Ovary (tissue), 9 donors: ENCODE results near the gene TMEM221. TPM values are rescaled to one million over a fixed set of nuclear protein-coding genes. Genes with fewer than 3 reads are reported as not detected.

Experiments
- DNase-seq, 5 donors: peaks; one replicate each; pipeline ENCODE4 v3.0.0-alpha.2; 2019 to 2020
- H3K27ac ChIP-seq, 2 donors: fragments of 200-600 bp; one replicate each; pipeline versions ENCODE4 v1.5.1 to v1.8.0; 2019 to 2022
- H3K27me3 ChIP-seq: fragments of 200-600 bp; one replicate; pipeline ENCODE4 v1.8.0; 2022
- H3K36me3 ChIP-seq: fragments of 200-600 bp; sonication (generic); one replicate; pipeline ENCODE4 v1.5.1; 2019
- H3K4me1 ChIP-seq: one replicate; pipeline ENCODE4 v1.8.1; 2013; ENCODE audit warnings: mild to moderate bottlenecking, moderate library complexity; ENCODE audit not compliant: insufficient read depth
- H3K4me3 ChIP-seq: fragments of 200-600 bp; sonication (generic); one replicate; pipeline ENCODE4 v1.5.1; 2017
- H3K9me3 ChIP-seq, 2 donors: fragments of 200-600 bp in 1 of 2; sonication (generic) in 1 of 2; one replicate each; pipeline versions ENCODE4 v1.5.1 to v1.8.1; 2013 to 2019; ENCODE audit warnings: mild to moderate bottlenecking in 1 of 2, moderate library complexity in 1 of 2
- EP300 ChIP-seq: sonication (generic); formaldehyde crosslinking; IDR thresholded peaks from one replicate; pipeline ENCODE4 v1.6.1; 2017; ENCODE audit warnings: antibody characterized with exemption
- POLR2A ChIP-seq: fragments of 450-650 bp; IDR thresholded peaks from one replicate; pipeline ENCODE4 v1.6.1; 2017; ENCODE audit warnings: antibody characterized with exemption, mild to moderate bottlenecking, moderate library complexity
- WGBS, 3 donors: extraction: QIAGEN DNeasy Blood & Tissue Kit in 1 of 3; methylation state at CpG; one replicate each; pipeline versions ENCODE4 v1.1.5 to v1.1.7; 2013 to 2017; 5-methylcytosine and 5-hydroxymethylcytosine counted together
- intact Hi-C, 4 donors: fragments of 100-400 bp; cut with DNase I; formaldehyde crosslinking; loops; one replicate each; pipeline versions ENCODE4 v1.11.0 to v1.15.1; 2022 to 2023
- polyA plus RNA-seq, 2 donors: library from polyadenylated mRNA; stranded (reverse); fragments of 200-250 nt in 1 of 2; fragments of 350-450 nt in 1 of 2; fragmentation: Illumina TruSeq in 1 of 2; extraction: RNeasy Lipid Tissue Mini Kit (QIAGEN cat#74804) in 1 of 2; gene quantifications; one replicate each; pipeline ENCODE4 v1.2.3, GENCODE V29; 2013 to 2014
- total RNA-seq, 7 donors: library from RNA; depleted of rRNA in 2 of 7; stranded (reverse); fragments of >200 nt in 2 of 7; fragmentation: NEBNext Ultra II Directional in 3 of 7; extraction: Animal tissue kit (Norgen Biotek cat#: 25700) in 3 of 7; gene quantifications; one replicate each; pipeline versions ENCODE4 v1.1.0 to v1.2.4, GENCODE V29; 2016 to 2023
- TF ChIP-seq, protein P1 (sequence below), 3 donors: fragments of 450-650 bp in 2 of 3; fragments of 200-600 bp in 1 of 3; IDR thresholded peaks; one replicate each; pipeline versions ENCODE4 v1.5.1 to v1.8.0; 2016 to 2022; ENCODE audit warnings: antibody characterized with exemption in 3 of 3, mild to moderate bottlenecking in 1 of 3
- donor health status: DM: no; HTN: no; CAD: no; lungs with moderate emphysema.
- donor health status: DM: no; HTN: no; CAD: no.
- donor health status: Bipolar disorder and iron deficiency.
- donor health status: DM: yes; HTN: yes; CAD: no.
- donor health status: DM: no; HTN: no; CAD: no.
- donor health status: DM: yes; HTN: yes; CAD: no.

Gene TMEM221
- total and polyA plus RNA-seq, 9 donors, result 1.4 to 14.1 (median 6.5) TPM

DNA sequence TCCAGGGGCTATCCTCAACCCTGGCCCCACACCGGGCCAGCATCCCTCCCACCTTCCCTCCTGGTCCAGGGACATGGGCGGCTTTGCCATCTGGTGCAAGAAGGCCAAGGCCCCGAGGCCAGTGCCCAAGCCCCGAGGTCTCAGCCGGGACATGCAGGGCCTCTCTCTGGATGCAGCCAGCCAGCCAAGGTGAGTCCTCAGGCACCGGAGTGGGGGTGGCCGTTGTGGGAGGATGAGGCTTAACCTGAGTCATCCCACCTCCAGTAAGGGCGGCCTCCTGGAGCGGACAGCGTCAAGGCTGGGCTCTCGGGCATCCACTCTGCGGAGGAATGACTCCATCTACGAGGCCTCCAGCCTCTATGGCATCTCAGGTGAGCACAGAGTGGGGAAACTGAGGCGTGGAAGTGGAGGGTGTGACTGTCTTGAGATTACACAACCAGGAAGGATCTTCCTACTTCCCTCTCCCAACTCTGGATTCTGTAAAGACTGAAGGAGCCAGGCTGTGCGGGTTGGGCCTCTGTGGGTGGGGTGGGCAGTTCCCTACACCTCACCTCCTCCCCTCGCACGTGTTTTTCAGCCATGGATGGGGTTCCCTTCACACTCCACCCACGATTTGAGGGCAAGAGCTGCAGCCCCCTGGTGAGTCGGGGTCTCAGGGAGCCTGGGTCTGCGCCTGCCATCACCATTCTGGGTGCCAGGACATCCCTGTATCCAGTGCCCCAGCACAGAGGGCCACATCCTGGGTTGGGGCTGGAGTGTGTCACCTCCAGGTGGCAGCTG lies 24.8 kb downstream of the TMEM221 start:
- no peaks in the 10 kb centered on the region for H3K9me3 ChIP-seq
- TF ChIP-seq EP300, result no peak
- no peak for TF ChIP-seq POLR2A
- TF ChIP-seq, protein P1, sequence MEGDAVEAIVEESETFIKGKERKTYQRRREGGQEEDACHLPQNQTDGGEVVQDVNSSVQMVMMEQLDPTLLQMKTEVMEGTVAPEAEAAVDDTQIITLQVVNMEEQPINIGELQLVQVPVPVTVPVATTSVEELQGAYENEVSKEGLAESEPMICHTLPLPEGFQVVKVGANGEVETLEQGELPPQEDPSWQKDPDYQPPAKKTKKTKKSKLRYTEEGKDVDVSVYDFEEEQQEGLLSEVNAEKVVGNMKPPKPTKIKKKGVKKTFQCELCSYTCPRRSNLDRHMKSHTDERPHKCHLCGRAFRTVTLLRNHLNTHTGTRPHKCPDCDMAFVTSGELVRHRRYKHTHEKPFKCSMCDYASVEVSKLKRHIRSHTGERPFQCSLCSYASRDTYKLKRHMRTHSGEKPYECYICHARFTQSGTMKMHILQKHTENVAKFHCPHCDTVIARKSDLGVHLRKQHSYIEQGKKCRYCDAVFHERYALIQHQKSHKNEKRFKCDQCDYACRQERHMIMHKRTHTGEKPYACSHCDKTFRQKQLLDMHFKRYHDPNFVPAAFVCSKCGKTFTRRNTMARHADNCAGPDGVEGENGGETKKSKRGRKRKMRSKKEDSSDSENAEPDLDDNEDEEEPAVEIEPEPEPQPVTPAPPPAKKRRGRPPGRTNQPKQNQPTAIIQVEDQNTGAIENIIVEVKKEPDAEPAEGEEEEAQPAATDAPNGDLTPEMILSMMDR (IDR thresholded peaks at IDR 0.05), result no peak
- H3K4me3 ChIP-seq, result no peak overlapping the region
- peaks cover 3% of the 10 kb centered on the region for H3K4me1 ChIP-seq
- H3K27ac ChIP-seq, result no peak overlapping the region
- H3K27me3 ChIP-seq, result no peaks in the 10 kb centered on the region
- DNase-seq, result no peak
- 85 to 88% (median 87%) methylated on average over 20 of the region's 20 CpGs for WGBS, 3 donors
- H3K36me3 ChIP-seq, result no peaks in the 10 kb centered on the region
- intact Hi-C loops, result loop anchor here in 1 of 4 donors (5.0 kb wide), 1 partner anchor 44 kb away; no protein-coding TSS in a partner anchor

DNA sequence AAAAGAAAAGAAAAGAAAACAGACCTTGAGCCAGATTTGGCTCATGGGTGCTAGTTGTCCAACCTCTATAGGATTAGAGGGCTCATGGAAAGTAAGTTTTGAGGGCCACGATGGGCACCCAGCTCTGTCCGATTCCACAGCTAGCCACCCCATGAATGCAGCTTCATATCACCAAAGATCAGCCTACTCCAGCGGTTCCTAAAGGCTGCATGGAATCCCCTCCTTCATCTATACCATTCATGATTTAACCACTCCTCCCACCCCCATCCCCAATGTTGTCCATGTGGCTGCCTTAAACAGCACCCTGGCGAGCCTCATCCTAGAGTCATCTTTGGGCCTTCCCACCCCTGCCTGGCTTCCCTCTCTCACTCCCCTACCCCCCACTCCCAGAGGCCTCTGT lies 26.5 kb downstream of the TMEM221 start:
- WGBS, 3 donors, result 96 to 98% (median 96%) methylated on average over 4 of the region's 4 CpGs
- TF ChIP-seq, protein P1 (IDR thresholded peaks at IDR 0.05), result no peak
- TF ChIP-seq EP300 (no peak), POLR2A (no peak)
- Histone ChIP-seq H3K36me3 (no peaks in the 10 kb centered on the region), H3K4me3 (no peak overlapping the region), H3K27me3 (no peaks in the 10 kb centered on the region), H3K27ac (no peak overlapping the region), H3K4me1 (peaks cover 3% of the 10 kb centered on the region), H3K9me3 (no peaks in the 10 kb centered on the region)
- no peak for DNase-seq
- intact Hi-C loops, result loop anchor here in 1 of 4 donors (5.0 kb wide), 1 partner anchor 45 kb away; no protein-coding TSS in a partner anchor

GRCh38 chr19:17420475-17420924 lies 28.0 kb downstream of the TMEM221 start:
- Histone ChIP-seq H3K36me3 (no peaks in the 10 kb centered on the region), H3K4me3 (peak overlapping the region; percentile 75), H3K27me3 (no peaks in the 10 kb centered on the region), H3K4me1 (peaks cover 3% of the 10 kb centered on the region), H3K27ac (peak overlapping the region in 1 of 2 donors; percentile 31), H3K9me3 (no peaks in the 10 kb centered on the region)
- intact Hi-C loops, result loop anchor here in 1 of 4 donors (5.0 kb wide), 1 partner anchor 47 kb away; no protein-coding TSS in a partner anchor
- 4 to 8% (median 4%) methylated on average over 24 to 25 of the region's 25 CpGs for WGBS, 3 donors
- DNase-seq, result peak; percentile 55 to 73 (median 71)
- TF ChIP-seq, protein P1 (IDR thresholded peaks at IDR 0.05), result peak in 1 of 3 donors; percentile 20
- TF ChIP-seq POLR2A, result no peak

GRCh38 chr19:17419621-17420474 lies 28.6 kb downstream of the TMEM221 start, which contains the start of gene MVB12A:
TSS of gene MVB12A (plus strand) at chr19:17420047. CDS start at chr19:17420136, 89 bp downstream.
- Histone ChIP-seq H3K27me3 (no peaks in the 10 kb centered on the region), H3K4me1 (peaks cover 3% of the 10 kb centered on the region), H3K4me3 (peak within 1 kb of the TSS; percentile 75), H3K36me3 (no peaks in the 10 kb centered on the region), H3K27ac (peak within 1 kb of the TSS; percentile 31 to 77), H3K9me3 (no peaks in the 10 kb centered on the region)
- TF ChIP-seq, protein P1 (IDR thresholded peaks at IDR 0.05), result no peak
- TF ChIP-seq EP300 (peak; percentile 80), POLR2A (peak; percentile 35)
- peak; percentile 97 to 98 (median 97) for DNase-seq
- 0 to 1% (median 0%) methylated on average over 41 to 85 of the region's 85 CpGs for WGBS, 3 donors
- intact Hi-C loops, result loop anchor here in 1 of 4 donors (5.0 kb wide), 1 partner anchor 47 kb away; no protein-coding TSS in a partner anchor
